Sigmoid colon (tissue), 7 donors: ENCODE measurements around the gene TRPC3. TPM values are rescaled to one million over a fixed set of nuclear protein-coding genes. Genes with fewer than 3 reads are reported as not detected.

ENCODE experiments used
- DNase-seq: peaks from one replicate; pipeline ENCODE4 v3.0.0-alpha.2; 2019
- H3K27ac ChIP-seq, 4 donors: fragments of 200-600 bp; sonication (generic); one replicate each; pipeline ENCODE4 v1.5.1; 2016 to 2019; ENCODE audit warnings: mild to moderate bottlenecking in 1 of 4
- H3K27me3 ChIP-seq, 3 donors: fragments of 200-600 bp; sonication (generic); one replicate each; pipeline ENCODE4 v1.5.1; 2019; ENCODE audit warnings: mild to moderate bottlenecking in 1 of 3
- H3K36me3 ChIP-seq, 4 donors: fragments of 200-600 bp; sonication (generic); one replicate each; pipeline ENCODE4 v1.5.1; 2016 to 2019
- H3K4me1 ChIP-seq, 4 donors: fragments of 200-600 bp; sonication (generic); one replicate each; pipeline ENCODE4 v1.5.1; 2017 to 2019
- H3K4me3 ChIP-seq, 4 donors: fragments of 200-600 bp; sonication (generic); one replicate each; pipeline ENCODE4 v1.5.1; 2017 to 2019; ENCODE audit warnings: mild to moderate bottlenecking in 2 of 4, moderate library complexity in 1 of 4
- H3K9me3 ChIP-seq, 4 donors: fragments of 200-600 bp in 3 of 4; sonication (generic) in 3 of 4; one replicate each; pipeline versions ENCODE4 v1.5.1 to v1.6.1; 2013 to 2019
- EP300 ChIP-seq, 4 donors: sonication (generic); formaldehyde crosslinking; IDR thresholded peaks; one replicate each; pipeline ENCODE4 v1.6.1; 2017; ENCODE audit warnings: antibody characterized with exemption in 4 of 4
- POLR2A ChIP-seq, 2 donors: fragments of 450-650 bp; IDR thresholded peaks; one replicate each; pipeline ENCODE4 v1.6.1; 2016; ENCODE audit warnings: antibody characterized with exemption in 2 of 2, mild to moderate bottlenecking in 2 of 2, moderate library complexity in 2 of 2
- POLR2AphosphoS5 ChIP-seq, 4 donors: sonication (generic); formaldehyde crosslinking; IDR thresholded peaks; one replicate each; pipeline ENCODE4 v1.6.1; 2017; ENCODE audit warnings: antibody characterized with exemption in 4 of 4
- WGBS, 2 donors: extraction: QIAGEN DNeasy Blood & Tissue Kit; methylation state at CpG; one replicate each; pipeline ENCODE4 v1.1.7; 2013; 5-methylcytosine and 5-hydroxymethylcytosine counted together
- intact Hi-C: fragments of 100-400 bp; cut with DNase I; formaldehyde crosslinking; loops from one replicate; pipeline ENCODE4 v1.15.1; 2023
- polyA plus RNA-seq, 3 donors: library from polyadenylated mRNA; stranded (reverse); fragments of 200-250 nt; gene quantifications; one replicate each; pipeline ENCODE4 v1.2.3, GENCODE V29; 2013
- total RNA-seq, 4 donors: library from RNA; depleted of rRNA; stranded (reverse); fragments of >200 nt; gene quantifications; one replicate each; pipeline ENCODE4 v1.1.0, GENCODE V29; 2016
- TF ChIP-seq, protein P1 (sequence below), 4 experiments: fragments of 450-650 bp in 3 of 4; fragments of 200-600 bp in 1 of 4; IDR thresholded peaks; one replicate each; pipeline ENCODE4 v1.5.1; 2016 to 2019; ENCODE audit warnings: antibody characterized with exemption in 4 of 4, mild to moderate bottlenecking in 3 of 4, moderate library complexity in 2 of 4
- donor health status: healthy with polysubstance abuse.
- donor health status: Bipolar disorder and iron deficiency.
- donor health status: healthy.

Gene TRPC3
- total and polyA plus RNA-seq, 7 donors, result 0.12 to 1.1 (median 0.36) TPM; not detected in 2

DNA sequence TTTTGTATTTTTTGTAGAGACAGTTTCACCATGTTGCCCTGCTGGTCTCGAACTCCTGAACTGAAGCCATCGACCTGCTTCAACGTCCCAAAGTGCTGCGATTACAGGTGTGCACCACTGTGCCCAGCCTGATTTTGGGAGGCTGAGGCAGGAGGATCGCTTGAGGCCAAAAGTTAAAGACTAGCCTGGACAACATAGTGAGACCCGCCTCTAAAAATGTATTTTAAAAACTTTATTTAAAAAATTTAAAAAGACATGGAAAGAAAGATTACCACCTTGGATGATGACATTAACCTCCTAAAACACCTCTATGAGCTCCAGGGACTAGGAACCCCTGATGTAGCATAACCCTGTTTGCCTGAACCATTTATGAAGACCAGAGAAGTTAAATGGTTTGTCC lies 75.8 kb downstream of the TRPC3 start:
- DNase-seq, result no peak
- WGBS, 2 donors, result 94 to 95% methylated on average over 6 of the region's 6 CpGs
- TF ChIP-seq EP300 (IDR thresholded peaks at IDR 0.05), result no peak
- no peak for TF ChIP-seq POLR2AphosphoS5 (IDR thresholded peaks at IDR 0.05)
- TF ChIP-seq, protein P1, sequence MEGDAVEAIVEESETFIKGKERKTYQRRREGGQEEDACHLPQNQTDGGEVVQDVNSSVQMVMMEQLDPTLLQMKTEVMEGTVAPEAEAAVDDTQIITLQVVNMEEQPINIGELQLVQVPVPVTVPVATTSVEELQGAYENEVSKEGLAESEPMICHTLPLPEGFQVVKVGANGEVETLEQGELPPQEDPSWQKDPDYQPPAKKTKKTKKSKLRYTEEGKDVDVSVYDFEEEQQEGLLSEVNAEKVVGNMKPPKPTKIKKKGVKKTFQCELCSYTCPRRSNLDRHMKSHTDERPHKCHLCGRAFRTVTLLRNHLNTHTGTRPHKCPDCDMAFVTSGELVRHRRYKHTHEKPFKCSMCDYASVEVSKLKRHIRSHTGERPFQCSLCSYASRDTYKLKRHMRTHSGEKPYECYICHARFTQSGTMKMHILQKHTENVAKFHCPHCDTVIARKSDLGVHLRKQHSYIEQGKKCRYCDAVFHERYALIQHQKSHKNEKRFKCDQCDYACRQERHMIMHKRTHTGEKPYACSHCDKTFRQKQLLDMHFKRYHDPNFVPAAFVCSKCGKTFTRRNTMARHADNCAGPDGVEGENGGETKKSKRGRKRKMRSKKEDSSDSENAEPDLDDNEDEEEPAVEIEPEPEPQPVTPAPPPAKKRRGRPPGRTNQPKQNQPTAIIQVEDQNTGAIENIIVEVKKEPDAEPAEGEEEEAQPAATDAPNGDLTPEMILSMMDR (IDR thresholded peaks at IDR 0.05), result no peak
- no peak for TF ChIP-seq POLR2A (IDR thresholded peaks at IDR 0.05)
- H3K4me1 ChIP-seq, result no peaks in the 10 kb centered on the region
- H3K4me3 ChIP-seq, result no peak overlapping the region
- no peaks in the 10 kb centered on the region for H3K36me3 ChIP-seq
- no peak overlapping the region for H3K27ac ChIP-seq
- intact Hi-C loops, result no loop called here
- H3K27me3 ChIP-seq, result no peaks in the 10 kb centered on the region
- H3K9me3 ChIP-seq, result no peaks in the 10 kb centered on the region

- Histone ChIP-seq H3K4me3 (no peak overlapping the region), H3K36me3 (no peaks in the 10 kb centered on the region), H3K27me3 (no peaks in the 10 kb centered on the region), H3K27ac (no peak overlapping the region), H3K4me1 (peaks cover 0 to 3% (median 0%) of the 10 kb centered on the region in 4 donors), H3K9me3 (no peaks in the 10 kb centered on the region)
- TF ChIP-seq POLR2AphosphoS5 (IDR thresholded peaks at IDR 0.05) (no peak), EP300 (IDR thresholded peaks at IDR 0.05) (no peak), POLR2A (IDR thresholded peaks at IDR 0.05) (no peak)
- TF ChIP-seq, protein P1 (IDR thresholded peaks at IDR 0.05), result no peak
- intact Hi-C loops, result no loop called here
- WGBS, 2 donors, result 64 to 77% methylated on average over 2 of the region's 2 CpGs
- DNase-seq, result no peak
Observed at GRCh38 chr4:121875652-121876051, 76.2 kb downstream of the TRPC3 start.

GRCh38 chr4:121873604-121874003 lies 78.3 kb downstream of the TRPC3 start:
- intact Hi-C loops, result loop anchor here (5.0 kb wide), 2 partner anchors 71 to 176 kb away; partner anchors contain the start of genes ANXA5 and EXOSC9
- no peak for DNase-seq
- Histone ChIP-seq H3K9me3 (no peaks in the 10 kb centered on the region), H3K27ac (no peak overlapping the region), H3K4me3 (no peak overlapping the region), H3K4me1 (peaks cover 0 to 14% (median 6%) of the 10 kb centered on the region in 4 donors), H3K27me3 (no peaks in the 10 kb centered on the region), H3K36me3 (no peaks in the 10 kb centered on the region)
- TF ChIP-seq EP300 (IDR thresholded peaks at IDR 0.05), result no peak
- no peak for TF ChIP-seq POLR2A (IDR thresholded peaks at IDR 0.05)
- TF ChIP-seq, protein P1 (IDR thresholded peaks at IDR 0.05), result no peak
- no peak for TF ChIP-seq POLR2AphosphoS5 (IDR thresholded peaks at IDR 0.05)
- WGBS, 2 donors, result 31 to 59% methylated on average over 3 of the region's 3 CpGs

- peaks cover 0 to 14% (median 6%) of the 10 kb centered on the region in 4 donors for H3K4me1 ChIP-seq
- H3K4me3 ChIP-seq, result peak within 1 kb of the TSS; percentile 59 to 91 (median 76)
- H3K27me3 ChIP-seq, result no peaks in the 10 kb centered on the region
- H3K27ac ChIP-seq, result peak within 1 kb of the TSS; percentile 86 to 97 (median 90)
- H3K9me3 ChIP-seq, result no peaks in the 10 kb centered on the region
- intact Hi-C loops, result loop anchor here (5.0 kb wide), 4 partner anchors 48 to 282 kb away; partner anchors contain the start of genes ANXA5, BLTP1, CCNA2 and EXOSC9
- WGBS, 2 donors, result 0 to 1% methylated on average over 58 of the region's 58 CpGs
- TF ChIP-seq POLR2A (IDR thresholded peaks at IDR 0.05), result peak; percentile 56 to 65
- TF ChIP-seq EP300 (IDR thresholded peaks at IDR 0.05), result no peak
- TF ChIP-seq POLR2AphosphoS5 (IDR thresholded peaks at IDR 0.05), result peak; percentile 81 to 95 (median 91)
- peak; percentile 99 for DNase-seq
- peaks cover 0 to 18% (median 0%) of the 10 kb centered on the region in 4 donors for H3K36me3 ChIP-seq
Observed at GRCh38 chr4:121869841-121870822, 81.7 kb downstream of the TRPC3 start, which contains the start of gene BBS7. BBS7 (minus strand) TSS chr4:121870474; CDS start chr4:121870313, 161 bp downstream.

GRCh38 chr4:121863799-121864198 lies 88.1 kb downstream of the TRPC3 start:
- WGBS, 2 donors, result 88 to 92% methylated on average over 7 of the region's 7 CpGs
- no peak for DNase-seq
- no peak overlapping the region for H3K4me3 ChIP-seq

More at GRCh38 chr4:121863799-121864198, 88.1 kb downstream of the TRPC3 start:
- TF ChIP-seq, protein P1 (IDR thresholded peaks at IDR 0.05), result no peak
- Histone ChIP-seq H3K27me3 (no peaks in the 10 kb centered on the region), H3K27ac (no peak overlapping the region), H3K4me1 (peaks cover 0 to under 1% (median 0%) of the 10 kb centered on the region in 4 donors), H3K36me3 (peaks cover 0 to 63% (median 2%) of the 10 kb centered on the region in 4 donors), H3K9me3 (no peaks in the 10 kb centered on the region)
- intact Hi-C loops, result no loop called here
